Epithelial cell of proximal tubule (primary cell): ENCODE results near the gene FCRL5. TPM values are rescaled to one million over a fixed set of nuclear protein-coding genes. Genes with fewer than 3 reads are reported as not detected.

Experiments used
- DNase-seq: peaks from one replicate; pipeline ENCODE4 v3.0.0-alpha.2; 2011; ENCODE audit warnings: low read depth
- H3K4me3 ChIP-seq: 2 replicates; pipeline ENCODE4 v1.5.1; 2011; ENCODE audit warnings: low read depth, mild to moderate bottlenecking, low read length
- total RNA-seq: library from RNA; depleted of rRNA; stranded (reverse); fragments of >200 nt; gene quantifications from 2 replicates; pipeline ENCODE4 v1.2.3, GENCODE V29; 2015
- TF ChIP-seq, protein P1 (sequence below): conservative IDR thresholded peaks from 2 replicates; pipeline ENCODE4 v1.5.1; 2012; ENCODE audit warnings: low read depth, mild to moderate bottlenecking, low read length

Gene FCRL5
- total RNA-seq, 1 donor from 2014 or later, result not detected

- DNase-seq, result no peak
- TF ChIP-seq, protein P1, sequence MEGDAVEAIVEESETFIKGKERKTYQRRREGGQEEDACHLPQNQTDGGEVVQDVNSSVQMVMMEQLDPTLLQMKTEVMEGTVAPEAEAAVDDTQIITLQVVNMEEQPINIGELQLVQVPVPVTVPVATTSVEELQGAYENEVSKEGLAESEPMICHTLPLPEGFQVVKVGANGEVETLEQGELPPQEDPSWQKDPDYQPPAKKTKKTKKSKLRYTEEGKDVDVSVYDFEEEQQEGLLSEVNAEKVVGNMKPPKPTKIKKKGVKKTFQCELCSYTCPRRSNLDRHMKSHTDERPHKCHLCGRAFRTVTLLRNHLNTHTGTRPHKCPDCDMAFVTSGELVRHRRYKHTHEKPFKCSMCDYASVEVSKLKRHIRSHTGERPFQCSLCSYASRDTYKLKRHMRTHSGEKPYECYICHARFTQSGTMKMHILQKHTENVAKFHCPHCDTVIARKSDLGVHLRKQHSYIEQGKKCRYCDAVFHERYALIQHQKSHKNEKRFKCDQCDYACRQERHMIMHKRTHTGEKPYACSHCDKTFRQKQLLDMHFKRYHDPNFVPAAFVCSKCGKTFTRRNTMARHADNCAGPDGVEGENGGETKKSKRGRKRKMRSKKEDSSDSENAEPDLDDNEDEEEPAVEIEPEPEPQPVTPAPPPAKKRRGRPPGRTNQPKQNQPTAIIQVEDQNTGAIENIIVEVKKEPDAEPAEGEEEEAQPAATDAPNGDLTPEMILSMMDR, result no peak
- H3K4me3 ChIP-seq, result no peak overlapping the region
Observed at GRCh38 chr1:157483635-157484034, 68.7 kb downstream of the FCRL5 start.

- no peak overlapping the region for H3K4me3 ChIP-seq
- no peak for DNase-seq
- TF ChIP-seq, protein P1, result no peak
Observed at GRCh38 chr1:157482717-157483116, 69.6 kb downstream of the FCRL5 start.

- TF ChIP-seq, protein P1, result no peak
- H3K4me3 ChIP-seq, result no peak overlapping the region
- no peak for DNase-seq
Observed at GRCh38 chr1:157482174-157482573, 70.1 kb downstream of the FCRL5 start.

GRCh38 chr1:157478030-157478429, 74.3 kb downstream of the FCRL5 start:
- TF ChIP-seq, protein P1, result no peak
- DNase-seq, result no peak
- H3K4me3 ChIP-seq, result no peak overlapping the region

DNA sequence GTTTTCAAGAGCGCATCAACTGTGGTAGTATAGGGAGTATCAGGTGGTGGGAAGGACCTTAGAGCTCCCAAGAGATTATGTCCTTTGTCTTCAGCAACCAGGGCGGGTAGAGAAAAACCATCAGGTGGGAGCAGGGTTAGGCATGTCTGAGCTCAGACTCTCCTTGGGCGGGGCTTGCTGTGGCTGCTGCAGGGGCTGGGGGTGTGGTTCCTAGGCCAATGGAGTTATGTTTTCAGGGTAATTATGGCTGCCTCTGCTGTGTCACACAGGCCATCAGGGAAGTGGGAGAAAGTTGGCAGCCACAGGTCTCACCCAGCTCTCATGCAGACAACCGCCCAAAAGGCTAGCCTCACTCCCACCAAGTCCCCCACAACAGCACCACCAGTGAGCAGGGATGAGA, 74.9 kb downstream of the FCRL5 start:
- TF ChIP-seq, protein P1, result no peak
- no peak for DNase-seq
- H3K4me3 ChIP-seq, result no peak overlapping the region

DNA sequence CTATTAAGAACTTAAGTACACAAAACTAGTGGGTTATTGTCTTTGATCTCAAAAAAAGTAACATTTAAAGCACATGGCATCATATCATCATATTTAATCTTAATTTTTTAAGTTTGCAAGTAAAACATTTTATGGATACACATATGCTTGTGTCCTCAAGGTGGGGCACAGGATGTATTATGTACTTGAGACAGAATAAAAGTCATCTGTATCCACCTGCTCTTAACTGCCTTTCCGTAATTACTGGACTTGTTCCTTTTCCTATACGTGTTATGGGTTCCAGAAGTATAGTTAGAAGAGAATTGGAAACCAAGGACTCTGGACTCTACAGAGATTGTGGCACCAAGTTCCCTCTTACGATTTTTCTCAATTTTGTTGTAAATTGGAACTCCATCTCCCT, 79.4 kb downstream of the FCRL5 start:
- H3K4me3 ChIP-seq, result no peak overlapping the region
- TF ChIP-seq, protein P1, result no peak
- no peak for DNase-seq

GRCh38 chr1:157472056-157472701, 80.1 kb downstream of the FCRL5 start:
- DNase-seq, result no peak

More at GRCh38 chr1:157472056-157472701, 80.1 kb downstream of the FCRL5 start:
- TF ChIP-seq, protein P1, result no peak
- no peak overlapping the region for H3K4me3 ChIP-seq
